Duodenal mucosa (tissue), 2 donors: ENCODE measurements around the gene PRKG1.

Source experiments
- H3K27ac ChIP-seq: one replicate; pipeline ENCODE4 v1.7.0; 2013; ENCODE audit warnings: low read depth, low read length
- H3K27me3 ChIP-seq, 2 donors: one replicate each; pipeline ENCODE4 v1.7.0; 2013; ENCODE audit warnings: low read length in 2 of 2, control low read depth in 1 of 2; ENCODE audit not compliant: insufficient read depth in 2 of 2, control insufficient read depth in 1 of 2
- H3K36me3 ChIP-seq, 2 donors: one replicate each; pipeline ENCODE4 v1.7.0; 2013; ENCODE audit warnings: low read length in 2 of 2, control low read depth in 1 of 2; ENCODE audit not compliant: insufficient read depth in 2 of 2, control insufficient read depth in 1 of 2
- H3K4me1 ChIP-seq, 2 donors: one replicate each; pipeline ENCODE4 v1.7.0; 2013; ENCODE audit warnings: low read length in 2 of 2, control low read depth in 1 of 2; ENCODE audit not compliant: insufficient read depth in 2 of 2, control insufficient read depth in 1 of 2
- H3K4me3 ChIP-seq, 2 donors: one replicate each; pipeline ENCODE4 v1.7.0; 2013; ENCODE audit warnings: low read length in 2 of 2, low read depth in 1 of 2
- H3K9ac ChIP-seq, 2 donors: one replicate each; pipeline ENCODE4 v1.7.0; 2013; ENCODE audit warnings: low read length in 2 of 2, low read depth in 1 of 2
- H3K9me3 ChIP-seq, 2 donors: one replicate each; pipeline ENCODE4 v1.7.0; 2013; ENCODE audit warnings: low read length in 2 of 2, control low read depth in 1 of 2; ENCODE audit not compliant: control insufficient read depth in 1 of 2

PRKG1 gene

GRCh38 chr10:52059089-52059488 is 984.8 kb downstream of the PRKG1 start:
- H3K27ac ChIP-seq: no peak overlapping the region
- H3K4me3 ChIP-seq: no peak overlapping the region
- H3K36me3 ChIP-seq: no peaks in the 10 kb centered on the region
- no peak overlapping the region for H3K9ac ChIP-seq
- H3K4me1 ChIP-seq: no peaks in the 10 kb centered on the region
- no peaks in the 10 kb centered on the region for H3K27me3 ChIP-seq
- no peaks in the 10 kb centered on the region for H3K9me3 ChIP-seq

DNA sequence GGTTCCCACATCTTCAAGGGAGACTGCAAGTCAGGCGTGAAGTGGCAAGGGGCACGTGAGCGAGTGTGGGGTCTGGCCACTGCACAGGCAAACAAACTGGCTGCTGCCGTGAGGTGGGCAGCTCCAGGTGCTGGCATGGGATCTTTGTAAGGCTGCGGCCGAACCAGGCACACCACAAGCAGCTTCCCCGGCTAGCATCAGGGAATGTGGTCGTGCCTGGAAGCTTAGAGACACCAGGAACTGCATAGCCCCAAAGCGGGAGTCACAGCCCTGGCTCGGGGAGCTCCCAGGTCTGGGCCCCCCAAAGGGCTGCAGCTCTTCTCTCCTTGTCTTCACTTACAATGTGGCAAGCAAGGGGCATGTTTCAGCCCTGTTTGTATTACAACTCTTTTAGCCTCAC is 988.9 kb downstream of the PRKG1 start:
- H3K27me3 ChIP-seq: no peaks in the 10 kb centered on the region
- no peak overlapping the region for H3K9ac ChIP-seq
- no peak overlapping the region for H3K27ac ChIP-seq
- H3K4me1 ChIP-seq: no peaks in the 10 kb centered on the region
- H3K9me3 ChIP-seq: no peaks in the 10 kb centered on the region
- H3K4me3 ChIP-seq: no peak overlapping the region
- H3K36me3 ChIP-seq: no peaks in the 10 kb centered on the region

- Histone ChIP-seq H3K9me3 (no peaks in the 10 kb centered on the region), H3K9ac (no peak overlapping the region), H3K36me3 (no peaks in the 10 kb centered on the region), H3K4me3 (no peak overlapping the region), H3K27me3 (no peaks in the 10 kb centered on the region), H3K4me1 (no peaks in the 10 kb centered on the region), H3K27ac (no peak overlapping the region)
Measured at GRCh38 chr10:52064084-52064845, 990.0 kb downstream of the PRKG1 start.

GRCh38 chr10:52066383-52066782 is 992.1 kb downstream of the PRKG1 start:
- Histone ChIP-seq H3K9me3 (no peaks in the 10 kb centered on the region), H3K9ac (no peak overlapping the region), H3K36me3 (no peaks in the 10 kb centered on the region), H3K4me1 (no peaks in the 10 kb centered on the region), H3K27ac (no peak overlapping the region), H3K27me3 (no peaks in the 10 kb centered on the region), H3K4me3 (no peak overlapping the region)

GRCh38 chr10:52068485-52068884 is 994.2 kb downstream of the PRKG1 start:
- no peak overlapping the region for H3K9ac ChIP-seq
- H3K4me1 ChIP-seq: no peaks in the 10 kb centered on the region
- H3K27ac ChIP-seq: no peak overlapping the region

GRCh38 chr10:52071814-52072213 is 997.5 kb downstream of the PRKG1 start:
- Histone ChIP-seq H3K9me3 (no peaks in the 10 kb centered on the region), H3K4me1 (no peaks in the 10 kb centered on the region), H3K9ac (no peak overlapping the region), H3K4me3 (no peak overlapping the region), H3K27ac (no peak overlapping the region), H3K36me3 (no peaks in the 10 kb centered on the region), H3K27me3 (no peaks in the 10 kb centered on the region)

More at GRCh38 chr10:52068485-52068884, 994.2 kb downstream of the PRKG1 start:
- H3K36me3 ChIP-seq: no peaks in the 10 kb centered on the region
- no peaks in the 10 kb centered on the region for H3K27me3 ChIP-seq
- H3K9me3 ChIP-seq: no peaks in the 10 kb centered on the region
- no peak overlapping the region for H3K4me3 ChIP-seq

DNA sequence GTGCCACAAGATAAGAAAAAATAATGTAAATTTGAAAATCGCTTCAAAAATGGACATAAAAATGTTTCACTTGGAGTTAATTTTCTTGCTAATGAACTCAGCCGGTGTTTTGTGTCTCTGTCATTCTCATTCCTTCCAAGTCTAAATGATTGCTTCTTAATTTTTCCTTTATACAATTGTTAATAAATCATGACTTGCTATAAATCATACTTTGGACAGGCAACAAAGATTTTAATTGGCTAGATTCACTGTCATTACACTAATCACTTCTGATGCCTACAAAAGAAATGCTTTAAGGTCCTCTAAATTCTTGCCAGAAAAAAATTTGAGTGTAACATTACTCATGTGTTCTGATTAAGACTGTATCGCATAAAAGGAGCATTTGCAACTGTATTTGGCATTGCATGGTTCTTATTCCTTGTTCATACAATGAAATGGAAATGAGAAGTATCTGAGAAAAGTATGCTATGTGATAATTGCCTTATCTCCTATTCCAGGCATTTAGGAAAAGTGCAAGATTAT is 1000.3 kb downstream of the PRKG1 start:
- Histone ChIP-seq H3K36me3 (no peaks in the 10 kb centered on the region), H3K9me3 (no peaks in the 10 kb centered on the region), H3K27ac (no peak overlapping the region), H3K27me3 (no peaks in the 10 kb centered on the region), H3K4me3 (no peak overlapping the region), H3K9ac (no peak overlapping the region), H3K4me1 (no peaks in the 10 kb centered on the region)

- no peak overlapping the region for H3K27ac ChIP-seq
Measured at GRCh38 chr10:52077814-52078213, 1003.5 kb downstream of the PRKG1 start.

GRCh38 chr10:52078397-52078937 is 1004.2 kb downstream of the PRKG1 start:
- Histone ChIP-seq H3K27me3 (no peaks in the 10 kb centered on the region), H3K4me3 (no peak overlapping the region), H3K9me3 (no peaks in the 10 kb centered on the region)

More at GRCh38 chr10:52077814-52078213, 1003.5 kb downstream of the PRKG1 start:
- Histone ChIP-seq H3K4me3 (no peak overlapping the region), H3K36me3 (no peaks in the 10 kb centered on the region), H3K27me3 (no peaks in the 10 kb centered on the region), H3K9ac (no peak overlapping the region), H3K4me1 (no peaks in the 10 kb centered on the region), H3K9me3 (no peaks in the 10 kb centered on the region)

GRCh38 chr10:52082307-52082706 is 1008.0 kb downstream of the PRKG1 start:
- H3K9me3 ChIP-seq: no peaks in the 10 kb centered on the region
- H3K27me3 ChIP-seq: no peaks in the 10 kb centered on the region
- H3K4me3 ChIP-seq: no peak overlapping the region
- H3K36me3 ChIP-seq: no peaks in the 10 kb centered on the region
- no peak overlapping the region for H3K9ac ChIP-seq
- no peaks in the 10 kb centered on the region for H3K4me1 ChIP-seq
- no peak overlapping the region for H3K27ac ChIP-seq

More at GRCh38 chr10:52078397-52078937, 1004.2 kb downstream of the PRKG1 start:
- Histone ChIP-seq H3K36me3 (no peaks in the 10 kb centered on the region), H3K4me1 (no peaks in the 10 kb centered on the region), H3K27ac (no peak overlapping the region), H3K9ac (no peak overlapping the region)
